ENCODE data around the gene MISP3.

DNA sequence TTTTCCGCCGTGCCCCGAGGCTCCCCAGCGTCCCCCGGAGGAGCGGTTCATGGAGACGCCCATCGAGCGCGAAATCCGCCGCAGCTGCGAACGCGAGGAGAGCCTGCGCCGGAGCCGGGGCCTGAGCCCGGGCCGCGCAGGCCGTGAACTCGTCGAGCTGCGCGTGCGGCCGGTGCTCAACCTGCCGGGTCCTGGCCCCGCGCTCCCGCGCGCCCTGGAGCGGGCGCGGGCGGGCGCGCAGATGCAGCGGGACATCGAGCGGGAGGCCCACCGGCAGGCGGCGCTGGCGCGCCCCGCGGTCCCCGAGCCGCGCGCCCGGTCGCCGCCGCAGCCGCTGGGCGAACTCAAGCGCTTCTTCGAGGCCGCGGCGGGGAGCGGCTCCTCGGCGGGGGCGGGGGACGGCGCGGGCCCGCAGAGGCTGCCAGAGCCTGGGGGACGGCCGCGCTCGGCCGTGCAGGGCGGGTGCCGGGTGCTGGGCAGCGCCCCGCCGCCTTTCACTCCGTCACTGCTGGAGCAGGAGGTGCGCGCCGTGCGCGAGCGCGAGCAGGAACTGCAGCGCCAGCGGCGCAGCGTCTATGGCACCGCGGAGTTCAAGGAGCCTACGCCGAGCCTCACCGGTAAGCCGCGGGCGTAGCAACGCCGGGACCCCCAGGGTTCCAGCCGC, 807 bp downstream of the MISP3 start:
- TF ChIP-seq, protein P1, sequence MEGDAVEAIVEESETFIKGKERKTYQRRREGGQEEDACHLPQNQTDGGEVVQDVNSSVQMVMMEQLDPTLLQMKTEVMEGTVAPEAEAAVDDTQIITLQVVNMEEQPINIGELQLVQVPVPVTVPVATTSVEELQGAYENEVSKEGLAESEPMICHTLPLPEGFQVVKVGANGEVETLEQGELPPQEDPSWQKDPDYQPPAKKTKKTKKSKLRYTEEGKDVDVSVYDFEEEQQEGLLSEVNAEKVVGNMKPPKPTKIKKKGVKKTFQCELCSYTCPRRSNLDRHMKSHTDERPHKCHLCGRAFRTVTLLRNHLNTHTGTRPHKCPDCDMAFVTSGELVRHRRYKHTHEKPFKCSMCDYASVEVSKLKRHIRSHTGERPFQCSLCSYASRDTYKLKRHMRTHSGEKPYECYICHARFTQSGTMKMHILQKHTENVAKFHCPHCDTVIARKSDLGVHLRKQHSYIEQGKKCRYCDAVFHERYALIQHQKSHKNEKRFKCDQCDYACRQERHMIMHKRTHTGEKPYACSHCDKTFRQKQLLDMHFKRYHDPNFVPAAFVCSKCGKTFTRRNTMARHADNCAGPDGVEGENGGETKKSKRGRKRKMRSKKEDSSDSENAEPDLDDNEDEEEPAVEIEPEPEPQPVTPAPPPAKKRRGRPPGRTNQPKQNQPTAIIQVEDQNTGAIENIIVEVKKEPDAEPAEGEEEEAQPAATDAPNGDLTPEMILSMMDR (IDR thresholded peaks at IDR 0.05), result peak; percentile 10 to 84 (median 84)
- no peak for TF ChIP-seq POLR2A (IDR thresholded peaks at IDR 0.05)
